ENCODE measurements around the gene SYTL3. TPM values are rescaled to one million over a fixed set of nuclear protein-coding genes. Genes with fewer than 3 reads are reported as not detected.
"Not testable (repeated sequence)": the region's sequence is repeated elsewhere in the genome, so short reads cannot be mapped to it uniquely, and the experiment has no call there.

Gene SYTL3
- total and polyA plus RNA-seq, 7 donors = 1.6 to 6.9 (median 3.3) TPM

GRCh38 chr6:158645064-158646022, 4.5 kb upstream of the SYTL3 start:
- intact Hi-C loops (cut with DNase I) = no loop called here
- Histone ChIP-seq H3K4me3 (peak overlapping the region; percentile 83 to 98 (median 89)), H3K4me1 (peaks cover 0 to 38% (median 34%) of the 10 kb centered on the region in 4 donors), H3K9me3 (no peaks in the 10 kb centered on the region), H3K27me3 (no peaks in the 10 kb centered on the region), H3K27ac (peak overlapping the region; percentile 95 to 99 (median 96)), H3K36me3 (peaks cover 0 to 2% (median 0%) of the 10 kb centered on the region in 4 donors)
- TF ChIP-seq EP300 (IDR thresholded peaks at IDR 0.05) = no peak
- no peak for TF ChIP-seq POLR2A (IDR thresholded peaks at IDR 0.05)
- no peak for TF ChIP-seq POLR2AphosphoS5 (IDR thresholded peaks at IDR 0.05)
- TF ChIP-seq CTCF (IDR thresholded peaks at IDR 0.05) = no peak
- DNase-seq = peak; percentile 12
- 25 to 33% methylated on average over 21 of the region's 21 CpGs for WGBS, 2 donors

- Histone ChIP-seq H3K9me3 (no peaks in the 10 kb centered on the region), H3K4me3 (no peak overlapping the region), H3K4me1 (peaks cover 0 to 34% (median 29%) of the 10 kb centered on the region in 4 donors), H3K27me3 (no peaks in the 10 kb centered on the region), H3K36me3 (no peaks in the 10 kb centered on the region), H3K27ac (peak overlapping the region in 3 of 4 donors; percentile 95 to 97 (median 96))
- intact Hi-C loops (cut with DNase I) = no loop called here
- WGBS, 2 donors = 72 to 84% methylated on average over 10 of the region's 10 CpGs
- TF ChIP-seq EP300 (IDR thresholded peaks at IDR 0.05) = no peak
- no peak for TF ChIP-seq POLR2AphosphoS5 (IDR thresholded peaks at IDR 0.05)
- no peak for TF ChIP-seq CTCF (IDR thresholded peaks at IDR 0.05)
- no peak for TF ChIP-seq POLR2A (IDR thresholded peaks at IDR 0.05)
- DNase-seq = peak; percentile 42
Observed at GRCh38 chr6:158646023-158646910, 3.6 kb upstream of the SYTL3 start.

GRCh38 chr6:158647501-158647900, 2.4 kb upstream of the SYTL3 start:
- intact Hi-C loops (cut with DNase I) = no loop called here
- TF ChIP-seq CTCF (IDR thresholded peaks at IDR 0.05) = no peak
- no peak for TF ChIP-seq POLR2A (IDR thresholded peaks at IDR 0.05)
- TF ChIP-seq EP300 (IDR thresholded peaks at IDR 0.05) = no peak
- no peak for TF ChIP-seq POLR2AphosphoS5 (IDR thresholded peaks at IDR 0.05)
- Histone ChIP-seq H3K4me3 (no peak overlapping the region), H3K4me1 (peaks cover 0 to 21% (median 18%) of the 10 kb centered on the region in 4 donors), H3K27me3 (no peaks in the 10 kb centered on the region), H3K36me3 (no peaks in the 10 kb centered on the region), H3K9me3 (no peaks in the 10 kb centered on the region), H3K27ac (peak overlapping the region in 1 of 4 donors; percentile 74)
- 66 to 76% methylated on average over 4 of the region's 4 CpGs for WGBS, 2 donors
- no peak for DNase-seq

- no peaks in the 10 kb centered on the region for H3K36me3 ChIP-seq
- no peak overlapping the region for H3K4me3 ChIP-seq
- 74 to 82% methylated on average over 5 of the region's 5 CpGs for WGBS, 2 donors
- peak; percentile 13 for DNase-seq
- peak overlapping the region in 3 of 4 donors; percentile 38 to 74 (median 59) for H3K27ac ChIP-seq
- TF ChIP-seq POLR2AphosphoS5 (IDR thresholded peaks at IDR 0.05) = peak in 1 of 4 donors; percentile 29
- TF ChIP-seq EP300 (IDR thresholded peaks at IDR 0.05) = no peak
- TF ChIP-seq CTCF (IDR thresholded peaks at IDR 0.05) = no peak
- no peaks in the 10 kb centered on the region for H3K9me3 ChIP-seq
- peaks cover 0 to 13% (median 7%) of the 10 kb centered on the region in 4 donors for H3K4me1 ChIP-seq
- H3K27me3 ChIP-seq = no peaks in the 10 kb centered on the region
- intact Hi-C loops (cut with DNase I) = no loop called here
Observed at GRCh38 chr6:158648682-158649131, 1.1 kb upstream of the SYTL3 start.

- H3K27ac ChIP-seq; H3K9me3 ChIP-seq; H3K27me3 ChIP-seq; H3K36me3 ChIP-seq; H3K4me3 ChIP-seq; intact Hi-C loops (cut with DNase I): not testable (repeated sequence)
- peak; percentile 19 for DNase-seq
- WGBS, 2 donors = 79 to 88% methylated on average over 17 of the region's 17 CpGs
- peaks cover 0 to 29% (median 24%) of the 10 kb centered on the region in 4 donors for H3K4me1 ChIP-seq
Observed at GRCh38 chr6:158651981-158652737, 2.3 kb downstream of the SYTL3 start.
